ENCODE measurements around the gene GRK3.
"Not testable (repeated sequence)": the region's sequence is repeated elsewhere in the genome, so short reads cannot be mapped to it uniquely, and the experiment has no call there.

The GRK3 gene

DNA sequence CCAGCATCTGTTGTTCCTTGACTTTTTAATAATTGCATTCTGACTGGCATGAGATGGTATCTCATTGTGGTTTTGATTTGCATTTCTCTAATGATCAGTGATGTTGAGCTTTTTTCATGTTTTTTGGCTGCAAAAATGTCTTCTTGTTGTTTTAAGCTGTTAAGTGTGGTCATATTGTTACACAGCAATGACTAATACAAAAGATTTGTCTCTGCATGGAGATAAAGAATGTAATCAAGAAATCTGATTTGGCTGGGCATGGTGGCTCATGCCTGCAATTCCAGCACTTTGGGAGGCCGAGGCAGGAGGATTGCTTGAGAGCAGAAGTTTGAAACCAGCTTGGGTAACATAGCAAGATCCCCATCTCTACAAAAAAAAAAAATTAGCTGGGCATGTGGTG lies 12.1 kb upstream of the GRK3 start:
- not testable (repeated sequence) for DNase-seq

- no peak for DNase-seq
Observed at GRCh38 chr22:25553131-25553530, 11.3 kb upstream of the GRK3 start.

DNA sequence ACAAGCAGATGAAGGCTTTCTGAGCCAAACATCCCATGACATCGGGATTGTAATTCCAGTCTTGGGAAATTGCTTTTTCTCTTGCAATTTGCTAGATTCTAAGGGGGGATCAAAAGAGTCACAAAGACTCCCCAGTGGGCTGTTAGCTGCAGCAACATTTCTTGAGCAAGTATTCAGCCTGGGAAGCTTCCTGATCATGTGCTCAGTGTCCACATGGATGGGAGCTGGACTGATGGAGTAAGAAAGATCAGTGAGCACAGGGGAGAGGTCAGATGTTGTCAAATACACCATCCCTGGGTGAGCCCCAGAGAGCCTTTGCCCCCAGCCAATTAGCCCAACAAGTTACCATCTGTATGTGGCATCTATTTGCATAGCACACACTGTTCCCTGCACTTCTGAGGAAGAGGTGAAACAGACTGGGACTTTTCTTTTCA lies 10.2 kb upstream of the GRK3 start:
- DNase-seq, result no peak

DNA sequence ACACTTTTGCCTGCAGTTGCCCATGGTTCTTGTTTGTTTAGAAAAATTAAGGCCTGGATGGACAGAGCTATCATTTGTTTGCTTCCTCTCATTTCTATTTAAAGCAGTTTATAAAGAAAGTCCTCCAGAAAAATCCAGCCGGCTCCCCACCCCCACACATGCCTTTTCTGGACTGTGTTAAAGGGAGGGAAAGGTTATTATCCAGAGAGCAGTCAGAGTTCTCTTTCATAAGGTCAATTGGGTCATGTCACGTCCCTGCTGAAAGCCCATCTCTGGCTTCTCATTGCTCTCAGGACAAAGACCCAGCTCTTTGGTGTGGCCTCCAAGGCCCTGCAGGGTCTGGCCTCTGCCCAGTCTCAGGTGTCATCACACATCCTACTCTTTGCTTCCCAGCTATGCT lies 9.8 kb upstream of the GRK3 start:
- no peak for DNase-seq

DNA sequence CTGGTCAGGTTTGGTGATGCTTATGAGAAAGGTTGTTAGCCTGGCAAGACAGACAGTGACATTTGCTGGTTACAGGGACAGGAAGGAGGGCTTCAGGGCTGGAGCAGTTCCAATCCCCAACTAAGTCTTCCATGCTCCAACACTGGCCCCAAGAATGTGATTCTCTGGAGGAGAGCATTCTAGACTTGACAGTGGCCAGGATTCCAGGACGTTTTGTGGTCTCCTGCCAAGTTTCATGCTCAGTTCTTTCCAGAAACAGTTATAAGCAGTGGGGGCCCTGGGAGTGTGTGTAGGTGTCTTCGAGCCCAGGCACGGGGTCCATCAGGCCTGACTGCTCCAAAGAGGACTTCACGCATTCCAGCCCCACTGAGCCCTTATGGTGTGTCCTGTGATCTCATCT lies 8.9 kb upstream of the GRK3 start:
- no peak for DNase-seq

GRCh38 chr22:25557218-25557617 lies 7.3 kb upstream of the GRK3 start:
- no peak for DNase-seq

GRCh38 chr22:25558341-25558740 lies 6.1 kb upstream of the GRK3 start:
- no peak for DNase-seq

GRCh38 chr22:25559910-25560309 lies 4.6 kb upstream of the GRK3 start:
- DNase-seq, result not testable (repeated sequence)

DNA sequence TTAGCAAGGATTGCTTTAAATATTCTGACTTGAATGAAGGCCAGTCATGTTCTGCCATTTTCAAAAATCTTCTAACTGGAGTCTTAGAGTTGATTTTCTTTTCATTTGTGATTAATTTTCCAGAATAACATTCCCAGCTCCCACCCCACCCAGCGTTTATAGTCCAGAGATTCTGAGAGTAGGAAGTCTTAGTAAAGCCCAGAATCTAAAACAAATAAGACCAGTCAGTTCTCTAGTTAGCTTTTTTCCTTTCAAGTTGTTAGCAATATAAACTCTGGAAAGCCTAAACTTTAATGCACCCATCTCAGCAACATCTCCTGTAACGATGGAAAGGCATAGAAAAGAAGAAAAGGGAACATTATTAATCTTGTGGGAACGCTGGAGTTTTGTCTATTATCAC lies 3.3 kb upstream of the GRK3 start:
- DNase-seq, result not testable (repeated sequence)

- DNase-seq, result not testable (repeated sequence)
Observed at GRCh38 chr22:25561927-25562326, 2.5 kb upstream of the GRK3 start.

DNA sequence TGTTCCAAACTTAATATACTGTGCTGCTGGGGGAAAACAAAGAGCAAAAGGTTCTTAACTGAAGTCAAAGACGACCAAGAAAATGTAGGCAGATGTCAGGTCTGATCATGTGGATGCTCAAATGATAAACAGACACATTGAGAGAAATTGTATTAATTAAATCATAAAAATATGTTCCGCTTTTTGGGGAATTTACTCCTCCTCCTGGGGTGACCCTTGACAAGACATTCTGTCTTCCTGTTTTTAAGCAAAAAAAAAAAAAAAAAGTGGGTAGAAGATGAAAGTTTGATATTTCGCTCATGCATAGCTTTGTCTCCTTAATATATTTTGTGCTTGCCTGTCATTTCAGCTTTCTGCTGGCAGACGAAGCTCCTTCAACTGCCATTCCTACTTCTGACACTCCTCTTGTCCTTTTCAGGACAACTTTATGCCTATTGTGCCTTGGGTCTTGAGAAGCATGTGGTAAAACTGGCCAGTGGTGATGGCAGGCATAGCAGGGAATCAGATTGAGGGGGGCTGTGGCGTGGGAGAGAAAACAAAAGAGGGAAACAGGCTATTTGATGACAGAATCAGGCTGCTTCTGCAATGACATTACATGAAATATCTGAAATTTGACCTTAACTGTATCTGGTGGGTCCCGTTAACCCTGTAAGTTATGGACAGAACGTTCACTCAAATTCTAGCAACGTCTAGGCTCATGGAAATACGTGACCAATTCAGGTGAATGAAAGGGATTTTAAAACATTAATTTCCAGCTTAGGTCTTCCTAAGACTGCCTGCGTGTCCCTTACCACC lies 1.3 kb upstream of the GRK3 start:
- DNase-seq, result not testable (repeated sequence)

DNA sequence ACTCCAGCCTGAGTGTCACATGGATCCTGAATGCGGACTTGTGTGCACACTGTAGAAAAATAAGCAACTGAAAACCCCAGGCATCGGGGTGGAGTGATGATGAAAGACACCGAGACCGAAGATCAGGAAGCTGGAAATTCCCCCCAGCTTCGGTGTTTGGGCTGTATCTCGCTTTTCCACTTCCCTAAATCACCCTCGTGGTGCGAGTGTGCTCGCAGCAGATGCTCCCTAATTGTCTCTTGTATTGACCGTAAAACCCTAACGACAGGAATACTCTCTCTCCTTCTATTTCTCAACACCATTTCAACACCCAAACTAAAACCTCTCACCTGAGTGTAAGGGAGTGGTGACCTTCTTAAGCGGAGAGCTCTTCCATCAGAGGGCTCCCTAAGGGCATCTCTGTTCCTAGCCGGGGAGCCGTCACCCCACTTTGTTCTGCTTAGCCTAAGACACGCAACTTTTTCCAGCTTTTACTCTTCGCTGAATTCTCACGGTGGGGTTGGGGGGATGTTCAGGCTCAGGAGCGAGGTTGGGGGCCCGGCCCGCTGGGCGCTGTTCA lies 635 bp upstream of the GRK3 start:
- no peak for DNase-seq

DNA sequence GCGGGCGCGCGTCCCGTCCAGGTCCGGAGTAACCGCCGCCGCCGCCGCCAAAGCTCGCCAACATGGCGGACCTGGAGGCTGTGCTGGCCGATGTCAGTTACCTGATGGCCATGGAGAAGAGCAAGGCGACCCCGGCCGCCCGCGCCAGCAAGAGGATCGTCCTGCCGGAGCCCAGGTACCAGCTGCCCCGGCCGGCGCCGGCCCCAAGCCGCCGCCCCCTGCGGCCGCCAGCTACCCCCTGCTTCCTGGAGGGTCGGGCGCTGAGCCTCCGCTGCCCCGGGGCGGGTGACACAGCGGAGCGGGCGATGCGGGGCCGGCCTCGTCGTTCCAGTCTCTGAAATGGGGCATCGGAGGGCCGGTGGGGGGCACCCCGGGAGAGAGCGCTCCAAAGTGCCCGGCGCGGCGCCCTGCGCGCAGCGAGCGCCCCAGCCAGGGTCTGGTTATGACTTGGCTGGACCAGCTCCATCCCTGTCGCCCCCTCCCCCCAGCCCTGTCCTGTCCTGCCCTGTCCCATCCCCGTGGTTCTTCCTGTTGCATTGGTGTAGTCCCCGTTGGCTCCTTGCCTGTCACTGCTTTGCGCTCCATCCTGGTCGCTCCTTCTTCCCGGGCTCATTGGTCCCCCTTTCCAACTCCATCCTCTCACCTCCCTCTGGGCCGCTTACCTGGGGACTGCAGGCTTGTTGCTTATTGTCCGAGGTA lies 653 bp downstream of the GRK3 start:
- no peak for DNase-seq

- DNase-seq, result no peak
Observed at GRCh38 chr22:25566186-25566897, 1.9 kb downstream of the GRK3 start.

DNA sequence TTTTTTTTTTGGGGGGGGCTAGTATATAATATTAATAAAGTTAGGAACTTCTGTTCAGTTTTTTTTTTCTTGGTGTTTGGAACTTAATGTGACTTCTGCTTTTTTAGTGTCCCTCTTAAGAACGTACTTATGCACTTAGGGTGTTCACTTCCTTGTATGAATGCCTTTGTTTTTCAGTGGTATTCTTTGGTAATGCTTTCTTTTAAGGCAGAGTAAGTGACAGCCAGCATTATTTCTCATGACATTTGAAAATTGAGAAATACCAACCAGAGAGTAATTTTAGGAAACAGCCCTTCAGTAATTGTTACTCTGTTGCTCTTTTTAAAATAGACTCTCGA lies 2.4 kb downstream of the GRK3 start:
- no peak for DNase-seq

DNA sequence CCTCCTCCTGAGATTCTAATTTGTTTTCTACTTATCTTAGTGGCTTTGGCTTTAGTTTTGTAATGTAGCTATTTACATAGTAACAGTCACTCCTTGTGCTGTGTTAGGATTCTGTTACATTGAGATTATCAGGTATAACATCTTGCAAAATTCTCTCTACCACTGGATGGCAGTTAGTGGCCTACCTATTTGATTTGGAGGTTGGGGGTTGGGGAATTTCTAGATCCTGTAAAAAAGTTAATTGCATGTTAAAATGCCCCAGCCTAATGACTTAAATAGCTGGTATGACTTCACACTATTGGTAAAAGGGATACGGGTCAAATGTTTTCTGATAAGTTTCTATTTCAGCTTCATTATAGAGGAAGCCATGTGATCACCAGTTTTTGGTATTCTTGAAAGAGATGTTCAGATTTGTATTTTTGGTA lies 2.8 kb downstream of the GRK3 start:
- DNase-seq, result no peak

- DNase-seq, result not testable (repeated sequence)
Observed at GRCh38 chr22:25568066-25568465, 3.6 kb downstream of the GRK3 start.

DNA sequence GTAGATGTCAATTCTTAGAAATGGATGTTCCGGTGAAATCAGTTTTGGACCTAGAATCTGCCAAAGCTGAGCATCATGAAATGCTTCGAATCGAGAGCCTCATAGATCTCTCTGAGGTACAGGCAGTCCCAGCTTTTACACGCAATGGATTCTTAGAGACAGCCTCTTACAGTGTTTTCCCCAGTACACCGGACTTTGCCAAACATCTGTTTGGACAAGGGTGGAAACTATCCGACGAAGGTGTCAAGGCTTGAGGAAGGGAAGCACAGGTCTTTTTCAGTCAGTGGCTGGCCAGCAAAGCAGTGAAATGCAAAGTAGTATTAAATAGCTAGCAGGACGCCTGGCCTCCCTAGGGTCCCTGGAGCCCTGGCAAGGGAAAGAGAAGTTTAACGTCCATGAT lies 4.9 kb downstream of the GRK3 start:
- DNase-seq, result no peak

GRCh38 chr22:25569983-25570382 lies 5.5 kb downstream of the GRK3 start:
- DNase-seq, result no peak

GRCh38 chr22:25570486-25570885 lies 6.0 kb downstream of the GRK3 start:
- no peak for DNase-seq

GRCh38 chr22:25571969-25572707 lies 7.7 kb downstream of the GRK3 start:
- not testable (repeated sequence) for DNase-seq

GRCh38 chr22:25572708-25573171 lies 8.3 kb downstream of the GRK3 start:
- no peak for DNase-seq

DNA sequence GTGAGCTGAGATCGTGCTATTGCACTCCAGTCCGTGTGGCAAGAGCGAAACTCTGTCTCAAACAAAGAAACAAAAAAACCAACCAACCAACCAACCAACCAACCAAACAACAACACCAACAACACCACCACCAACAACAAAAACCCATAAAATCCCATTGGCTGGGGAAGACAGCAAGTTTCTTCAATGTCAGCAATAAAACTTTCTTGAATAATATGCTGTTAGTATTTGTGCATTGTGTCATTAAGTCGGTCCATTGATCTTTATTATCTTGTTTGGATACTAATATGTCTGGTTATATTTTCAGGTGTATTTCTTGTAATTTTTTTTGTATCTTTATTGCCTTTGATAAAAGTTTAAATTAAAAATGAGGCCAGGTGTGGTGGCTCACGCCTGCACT lies 9.4 kb downstream of the GRK3 start:
- DNase-seq, result no peak
